Stimulated activated naive CD8-positive, alpha-beta T cell treated with anti-CD3 and anti-CD28 coated beads, Interleukin-15, amount 100 ng/mL, for 72 hours (primary cell): Measurements from ENCODE around the gene CKAP5.

Experiments
- ATAC-seq: fragments of 150-1000 bp; cut with Tn5 transposase; 2 replicates; pipeline ENCODE4 v1.10.0; 2021; ENCODE audit warnings: mild to moderate bottlenecking, moderate library complexity
- DNase-seq, 2 donors: peaks; one replicate each; pipeline ENCODE4 v3.0.0; 2021 to 2022
- H3K27ac Mint-ChIP-seq, 2 donors: one replicate each; pipeline ENCODE4 v1.8.0; 2022; ENCODE audit warnings: mild to moderate bottlenecking in 2 of 2, mixed read lengths in 2 of 2, moderate library complexity in 2 of 2
- H3K27me3 Mint-ChIP-seq: one replicate; pipeline ENCODE4 v1.8.0; 2022; ENCODE audit warnings: mixed read lengths
- H3K4me1 Mint-ChIP-seq: one replicate; pipeline ENCODE4 v1.8.0; 2022; ENCODE audit warnings: mild to moderate bottlenecking, mixed read lengths
- H3K4me3 Mint-ChIP-seq, 2 donors: one replicate each; pipeline ENCODE4 v1.8.0; 2022; ENCODE audit warnings: mild to moderate bottlenecking in 2 of 2, mixed read lengths in 2 of 2, moderate library complexity in 1 of 2
- H3K9me3 Mint-ChIP-seq, 2 donors: one replicate each; pipeline ENCODE4 v1.8.0; 2022; ENCODE audit warnings: mixed read lengths in 2 of 2

CKAP5 gene

DNA sequence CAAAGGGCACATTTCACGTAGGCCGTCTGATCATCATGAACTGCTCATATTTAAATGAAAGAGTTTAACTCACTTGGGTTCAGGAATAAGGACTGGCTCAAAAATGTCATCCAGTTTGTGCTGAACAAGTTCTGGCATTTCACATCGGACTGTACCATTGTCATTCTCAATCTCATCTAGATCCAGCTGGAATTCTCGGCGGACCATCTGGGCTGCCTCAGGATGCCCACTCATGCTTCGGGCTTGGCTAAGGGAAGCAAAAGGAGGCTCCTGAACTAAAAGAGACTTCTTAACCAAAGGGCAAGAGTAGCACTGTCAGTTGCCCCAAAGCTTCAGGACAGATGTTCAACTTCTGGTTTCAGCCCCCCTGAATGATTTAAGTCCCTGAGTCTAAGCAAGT is 86.9 kb downstream of the CKAP5 start:
- Mint-ChIP-seq H3K9me3 (no peaks in the 10 kb centered on the region), H3K4me1 (no peaks in the 10 kb centered on the region), H3K27ac (peak overlapping the region in 1 of 2 donors; percentile 48), H3K27me3 (no peaks in the 10 kb centered on the region), H3K4me3 (no peak overlapping the region)
- DNase-seq = no peak
- no peak for ATAC-seq

DNA sequence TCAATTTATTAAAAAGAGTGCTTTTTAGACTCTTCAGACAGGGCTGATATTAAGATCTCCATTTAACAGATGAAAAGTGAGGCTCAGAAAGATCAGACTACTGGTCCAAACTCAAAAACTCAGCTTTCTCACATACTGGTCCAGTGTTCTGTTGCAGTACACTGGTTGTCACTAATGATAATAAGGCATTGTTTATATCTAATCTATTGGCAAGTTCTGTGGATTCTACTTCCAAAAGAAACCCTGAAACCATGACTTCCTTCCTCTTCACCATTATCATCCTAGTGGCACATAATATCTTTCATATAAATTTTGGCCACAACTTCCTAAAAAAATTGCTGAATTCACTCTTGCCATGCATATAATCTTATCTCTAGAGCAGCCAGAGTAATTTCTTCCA is 90.1 kb downstream of the CKAP5 start:
- no peaks in the 10 kb centered on the region for H3K27me3 Mint-ChIP-seq
- no peaks in the 10 kb centered on the region for H3K4me1 Mint-ChIP-seq
- DNase-seq = no peak
- no peak overlapping the region for H3K27ac Mint-ChIP-seq
- H3K4me3 Mint-ChIP-seq = no peak overlapping the region
- no peaks in the 10 kb centered on the region for H3K9me3 Mint-ChIP-seq
- no peak for ATAC-seq

DNA sequence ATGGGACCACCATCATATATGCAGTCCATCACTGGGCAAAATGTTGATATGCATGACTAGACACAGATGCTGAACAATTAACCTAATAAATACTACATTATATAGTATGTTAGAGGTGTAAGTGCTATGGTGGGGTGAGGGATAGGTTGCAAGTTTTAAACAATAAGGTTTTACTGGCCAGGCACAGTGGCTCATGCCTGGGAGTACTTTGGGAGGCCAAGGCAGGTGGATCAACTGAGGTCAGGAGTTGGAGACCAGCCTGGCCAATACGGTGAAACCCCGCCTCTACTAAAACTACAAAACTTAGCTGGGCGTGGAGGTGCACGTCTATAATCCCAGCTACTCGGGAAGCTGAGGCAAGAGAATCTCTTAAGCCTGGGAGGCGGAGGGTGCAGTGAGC is 98.9 kb downstream of the CKAP5 start:
- Mint-ChIP-seq H3K27me3 (no peaks in the 10 kb centered on the region), H3K4me1 (no peaks in the 10 kb centered on the region), H3K9me3 (no peaks in the 10 kb centered on the region), H3K27ac (peak overlapping the region in 1 of 2 donors; percentile 68), H3K4me3 (no peak overlapping the region)
- ATAC-seq = no peak
- no peak for DNase-seq

DNA sequence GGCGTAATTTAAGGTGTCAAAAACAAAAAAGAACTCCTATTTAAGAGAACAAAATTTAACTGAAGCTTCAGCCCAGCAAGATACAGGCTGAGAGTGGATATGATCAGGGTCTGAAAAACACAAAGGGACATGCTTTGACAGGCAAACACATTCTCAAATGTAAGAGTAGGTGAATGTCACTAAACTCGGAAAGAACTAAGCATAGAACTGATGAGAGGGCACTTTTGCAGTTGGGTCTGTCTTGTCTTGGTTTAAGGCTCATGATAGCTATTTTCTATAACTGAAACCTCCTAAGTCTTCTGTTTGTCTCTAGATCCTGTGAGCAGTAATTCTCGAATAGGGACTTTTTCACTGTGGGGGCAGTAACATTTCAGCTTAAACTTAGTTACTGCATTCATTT is 100.1 kb downstream of the CKAP5 start:
- Mint-ChIP-seq H3K4me1 (no peaks in the 10 kb centered on the region), H3K4me3 (no peak overlapping the region), H3K27ac (peak overlapping the region in 1 of 2 donors; percentile 55), H3K9me3 (no peaks in the 10 kb centered on the region), H3K27me3 (no peaks in the 10 kb centered on the region)
- DNase-seq (no peak), ATAC-seq (no peak)

DNA sequence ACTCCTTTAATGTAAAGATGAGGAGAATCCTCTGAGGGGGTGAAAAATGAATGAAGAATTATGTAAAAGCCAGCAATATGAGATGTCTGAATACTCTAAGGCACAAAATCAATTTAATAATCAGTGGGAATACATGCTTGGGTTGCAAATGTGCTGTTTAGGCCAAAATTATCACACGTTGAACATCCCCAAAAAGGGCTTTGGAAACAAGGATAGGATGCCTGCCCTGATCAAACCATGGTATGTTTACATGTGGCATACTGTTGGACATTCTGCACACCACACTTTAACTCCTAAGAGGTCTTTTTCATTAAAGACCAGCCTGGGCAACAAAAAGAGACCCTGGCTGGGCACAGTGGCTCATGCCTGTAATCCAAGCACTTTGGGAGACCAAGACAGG is 100.8 kb downstream of the CKAP5 start:
- no peaks in the 10 kb centered on the region for H3K9me3 Mint-ChIP-seq
- H3K4me1 Mint-ChIP-seq = no peaks in the 10 kb centered on the region
- ATAC-seq (no peak), DNase-seq (no peak)
- H3K27ac Mint-ChIP-seq = no peak overlapping the region
- no peaks in the 10 kb centered on the region for H3K27me3 Mint-ChIP-seq
- no peak overlapping the region for H3K4me3 Mint-ChIP-seq

DNA sequence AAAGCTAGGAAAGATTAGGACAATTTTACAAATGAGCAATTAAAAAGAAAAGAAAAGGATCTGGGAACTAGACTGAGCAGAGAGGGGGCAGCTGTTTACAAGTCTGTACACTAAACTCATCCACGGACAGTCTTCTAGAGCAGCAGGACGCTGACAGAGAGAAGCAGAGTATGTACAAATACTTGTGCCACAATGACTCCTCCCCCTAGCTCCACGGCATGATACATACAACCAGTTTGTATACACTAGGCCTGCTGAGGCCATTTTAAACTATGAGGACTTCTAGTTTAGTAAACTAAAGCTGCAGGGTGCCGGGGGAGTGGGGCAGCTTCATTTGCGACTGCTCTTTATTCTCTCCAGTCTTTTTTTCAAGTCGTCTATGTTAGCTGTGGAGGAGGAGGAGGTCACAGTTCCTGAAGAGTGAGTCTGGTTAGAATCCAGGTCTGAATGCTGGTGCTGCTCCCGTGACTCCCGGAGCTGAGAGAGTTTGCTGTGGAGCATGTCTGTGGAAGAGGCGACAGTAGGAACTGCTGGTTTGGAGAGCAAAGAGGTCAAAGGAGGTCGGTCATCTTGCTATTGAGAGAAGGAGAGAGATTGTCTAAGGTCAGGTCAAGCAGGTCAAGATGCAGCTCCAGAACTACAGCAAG is 102.3 kb downstream of the CKAP5 start:
- Mint-ChIP-seq H3K9me3 (no peaks in the 10 kb centered on the region), H3K27me3 (no peaks in the 10 kb centered on the region), H3K4me1 (no peaks in the 10 kb centered on the region), H3K27ac (no peak overlapping the region), H3K4me3 (no peak overlapping the region)
- no peak for ATAC-seq
- no peak for DNase-seq

DNA sequence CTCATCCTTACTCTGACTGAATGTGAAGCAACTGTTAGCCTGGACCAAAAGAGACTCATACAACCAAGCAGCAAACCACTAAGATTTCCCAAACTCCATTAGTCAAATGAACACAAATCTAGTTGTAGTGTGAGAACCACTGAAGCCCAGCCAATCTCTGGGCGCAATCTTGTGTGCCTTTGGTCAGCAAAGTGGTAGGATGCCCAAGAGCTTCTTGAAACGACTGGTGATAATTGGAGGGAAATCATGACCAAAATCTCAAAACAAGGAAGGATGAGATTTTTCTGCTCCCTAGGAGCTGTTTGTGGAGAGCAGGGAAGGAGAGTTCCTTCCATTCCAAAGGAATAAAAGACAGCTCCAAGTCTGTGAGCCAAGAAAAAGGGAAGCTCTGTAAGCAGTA is 103.0 kb downstream of the CKAP5 start:
- DNase-seq (no peak), ATAC-seq (no peak)
- Mint-ChIP-seq H3K27me3 (no peaks in the 10 kb centered on the region), H3K27ac (no peak overlapping the region), H3K4me1 (no peaks in the 10 kb centered on the region), H3K9me3 (no peaks in the 10 kb centered on the region), H3K4me3 (no peak overlapping the region)

- Mint-ChIP-seq H3K4me1 (no peaks in the 10 kb centered on the region), H3K9me3 (no peaks in the 10 kb centered on the region), H3K27ac (peak overlapping the region; percentile 62 to 71), H3K4me3 (no peak overlapping the region), H3K27me3 (no peaks in the 10 kb centered on the region)
- DNase-seq (no peak), ATAC-seq (no peak)
Observed at GRCh38 chr11:46741600-46742484, 104.2 kb downstream of the CKAP5 start.

- Mint-ChIP-seq H3K9me3 (no peaks in the 10 kb centered on the region), H3K4me3 (no peak overlapping the region), H3K4me1 (no peaks in the 10 kb centered on the region), H3K27ac (no peak overlapping the region), H3K27me3 (no peaks in the 10 kb centered on the region)
- ATAC-seq (peak; percentile 33), DNase-seq (no peak)
Observed at GRCh38 chr11:46738887-46739286, 107.2 kb downstream of the CKAP5 start.

- Mint-ChIP-seq H3K4me3 (no peak overlapping the region), H3K9me3 (no peaks in the 10 kb centered on the region), H3K27ac (no peak overlapping the region), H3K27me3 (no peaks in the 10 kb centered on the region), H3K4me1 (no peaks in the 10 kb centered on the region)
- DNase-seq = no peak
- no peak for ATAC-seq
Observed at GRCh38 chr11:46737699-46738098, 108.4 kb downstream of the CKAP5 start.

GRCh38 chr11:46736615-46737014 is 109.5 kb downstream of the CKAP5 start:
- DNase-seq = no peak
- H3K4me1 Mint-ChIP-seq = no peaks in the 10 kb centered on the region
- no peaks in the 10 kb centered on the region for H3K9me3 Mint-ChIP-seq
- no peak overlapping the region for H3K27ac Mint-ChIP-seq
- ATAC-seq = no peak
- no peak overlapping the region for H3K4me3 Mint-ChIP-seq
- H3K27me3 Mint-ChIP-seq = no peaks in the 10 kb centered on the region

DNA sequence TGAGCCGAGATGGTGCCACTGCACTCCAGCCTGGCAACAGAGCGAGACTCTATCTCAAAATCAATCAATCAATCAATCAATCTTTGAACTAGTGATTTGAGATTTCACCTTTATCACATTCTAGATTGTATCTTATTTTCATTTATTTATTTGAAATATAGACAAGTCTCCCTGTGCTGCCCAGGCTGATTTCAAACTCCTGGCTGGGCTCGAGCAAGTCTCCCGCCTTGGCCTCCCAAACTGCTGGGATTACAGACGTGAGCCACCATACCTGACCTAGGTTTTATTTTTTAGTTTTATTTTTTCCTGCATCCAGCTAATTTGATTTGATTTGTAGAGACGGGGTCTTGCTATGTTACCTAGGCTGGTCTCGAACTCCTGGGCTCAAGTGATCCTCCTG is 109.9 kb downstream of the CKAP5 start:
- ATAC-seq (no peak), DNase-seq (no peak)
- H3K27me3 Mint-ChIP-seq = no peaks in the 10 kb centered on the region
- no peaks in the 10 kb centered on the region for H3K4me1 Mint-ChIP-seq
- no peak overlapping the region for H3K27ac Mint-ChIP-seq
- H3K9me3 Mint-ChIP-seq = no peaks in the 10 kb centered on the region
- H3K4me3 Mint-ChIP-seq = no peak overlapping the region

DNA sequence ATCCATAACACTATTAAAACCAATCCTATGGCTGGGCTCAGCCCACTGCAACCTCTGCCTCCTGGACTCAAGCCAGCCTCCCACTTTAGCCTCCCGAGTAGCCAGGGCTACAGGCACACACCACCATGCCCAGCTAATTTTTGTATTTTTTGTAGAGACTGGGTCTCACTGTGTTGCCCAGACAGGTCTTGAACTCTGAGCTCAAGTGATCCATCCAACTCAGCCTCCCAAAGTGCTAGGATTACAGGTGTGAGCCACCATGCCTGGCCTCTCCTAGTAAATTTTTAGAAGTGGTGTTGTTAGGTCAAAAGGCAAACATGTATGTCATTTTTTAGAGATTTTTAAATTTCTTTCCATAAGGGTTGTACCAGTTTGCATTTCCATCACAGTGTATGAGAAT is 112.8 kb downstream of the CKAP5 start:
- ATAC-seq = no peak
- Mint-ChIP-seq H3K4me1 (no peaks in the 10 kb centered on the region), H3K9me3 (no peaks in the 10 kb centered on the region), H3K27me3 (no peaks in the 10 kb centered on the region), H3K27ac (no peak overlapping the region), H3K4me3 (no peak overlapping the region)
- no peak for DNase-seq

GRCh38 chr11:46731545-46731944 is 114.5 kb downstream of the CKAP5 start:
- no peak for DNase-seq
- Mint-ChIP-seq H3K9me3 (no peaks in the 10 kb centered on the region), H3K27me3 (no peaks in the 10 kb centered on the region), H3K4me1 (no peaks in the 10 kb centered on the region), H3K27ac (no peak overlapping the region), H3K4me3 (no peak overlapping the region)
- ATAC-seq = no peak

GRCh38 chr11:46729110-46730027 is 116.7 kb downstream of the CKAP5 start:
- no peak overlapping the region for H3K4me3 Mint-ChIP-seq
- no peak for DNase-seq
- H3K27me3 Mint-ChIP-seq = no peaks in the 10 kb centered on the region
- H3K27ac Mint-ChIP-seq = no peak overlapping the region
- no peaks in the 10 kb centered on the region for H3K4me1 Mint-ChIP-seq
- ATAC-seq = no peak
- H3K9me3 Mint-ChIP-seq = no peaks in the 10 kb centered on the region

DNA sequence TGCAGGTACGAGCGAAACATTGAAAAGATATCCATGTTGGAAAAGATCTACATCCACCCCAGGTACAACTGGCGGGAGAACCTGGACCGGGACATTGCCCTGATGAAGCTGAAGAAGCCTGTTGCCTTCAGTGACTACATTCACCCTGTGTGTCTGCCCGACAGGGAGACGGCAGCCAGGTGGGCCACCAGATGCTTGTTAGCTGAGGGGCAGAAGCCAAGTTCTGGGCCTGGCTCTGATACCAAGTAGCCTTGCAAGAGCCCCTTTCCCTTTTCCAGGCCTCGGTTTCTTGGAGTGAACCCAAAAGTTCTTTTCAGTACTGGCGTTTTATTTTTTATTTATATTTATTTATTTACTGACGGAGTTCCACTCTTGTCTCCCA is 117.4 kb downstream of the CKAP5 start:
- no peaks in the 10 kb centered on the region for H3K27me3 Mint-ChIP-seq
- no peak overlapping the region for H3K4me3 Mint-ChIP-seq
- H3K4me1 Mint-ChIP-seq = no peaks in the 10 kb centered on the region
- H3K9me3 Mint-ChIP-seq = no peaks in the 10 kb centered on the region
- DNase-seq (no peak), ATAC-seq (no peak)
- H3K27ac Mint-ChIP-seq = peak overlapping the region in 1 of 2 donors; percentile 72
